DOHH2 (cell line): Measurements from ENCODE around the gene POLR3A.

Source experiments
- CTCF ChIP-seq: fragments of 200-600 bp; sonication (generic); IDR thresholded peaks from one replicate; pipeline ENCODE4 v1.5.1; 2014; ENCODE audit warnings: antibody characterized with exemption, mild to moderate bottlenecking, low read depth, low read length; ENCODE audit not compliant: poor library complexity, severe bottlenecking
- EZH2phosphoT487 ChIP-seq: fragments of 200-600 bp; sonication (generic); IDR thresholded peaks from 2 replicates; pipeline ENCODE4 v1.6.1; 2017; ENCODE audit warnings: borderline replicate concordance, mild to moderate bottlenecking, antibody characterized with exemption, low read length, moderate library complexity, mixed read lengths

- no peak for TF ChIP-seq EZH2phosphoT487
- no peak for TF ChIP-seq CTCF
Measured at GRCh38 chr10:78015546-78015945, 13.8 kb downstream of the POLR3A start.
